Activated gamma-delta T cell treated with anti-CD3 and anti-CD28 coated beads, Interleukin-2, amount 50 U/mL, for 16 hours (primary cell): ENCODE data around the gene PSPN.

ENCODE experiments used
- DNase-seq: peaks from one replicate; pipeline ENCODE4 v3.0.0-alpha.2; 2020; ENCODE audit warnings: low read depth

Gene PSPN

GRCh38 chr19:6325614-6326013 lies 50.1 kb downstream of the PSPN start:
- no peak for DNase-seq
